Tibial nerve (tissue), 3 donors: ENCODE data around the gene MSI1.

Experiments used
- CTCF ChIP-seq, 5 experiments: fragments of 200-600 bp in 3 of 5; fragments of 450-650 bp in 2 of 5; sonication (generic) in 3 of 5; IDR thresholded peaks; one replicate each; pipeline ENCODE4 v1.5.1; 2016 to 2019; ENCODE audit warnings: antibody characterized with exemption in 5 of 5, mild to moderate bottlenecking in 3 of 5, moderate library complexity in 2 of 5
- POLR2A ChIP-seq, 2 donors: fragments of 450-650 bp; IDR thresholded peaks; one replicate each; pipeline ENCODE4 v1.6.1; 2017; ENCODE audit warnings: antibody characterized with exemption in 2 of 2, mild to moderate bottlenecking in 2 of 2, moderate library complexity in 2 of 2

- TF ChIP-seq CTCF (IDR thresholded peaks at IDR 0.05) (no peak), POLR2A (IDR thresholded peaks at IDR 0.05) (no peak)
Observed at GRCh38 chr12:120362516-120363273, 6.3 kb downstream of the MSI1 start.
